IMR-90 (cell line): ENCODE results near the gene RBM45. TPM values are rescaled to one million over a fixed set of nuclear protein-coding genes. Genes with fewer than 3 reads are reported as not detected.

Experiments
- ATAC-seq: fragments of 200-7000 bp; cut with Tn5 transposase; 2 replicates; pipeline ENCODE4 v1.9.1; 2020; ENCODE audit warnings: low read depth, mild to moderate bottlenecking, moderate library complexity
- BruUV-seq: library from RNA; stranded (reverse); fragments of 400-500 nt; replicated peaks from 2 replicates; lab custom pipeline; 2021; lab: Mats Ljungman, UMichigan
- CTCF ChIA-PET: fragments of 300-600 bp; formaldehyde crosslinking; extraction: SDS; loops from one replicate; lab custom pipeline; 2021; ENCODE audit warnings: antibody characterized with exemption; lab: Yijun Ruan, JAX
- POLR2A ChIA-PET: fragments of 300-600 bp; sonication (Branson Sonifier 250); formaldehyde crosslinking; loops from one replicate; lab custom pipeline; 2022; ENCODE audit warnings: antibody characterized with exemption; ENCODE audit not compliant: unreplicated experiment; lab: Charles Lee
- DNase-seq: peaks from one replicate; pipeline ENCODE4 v3.0.0; 2013
- H2AFZ ChIP-seq: replicated peaks from 2 replicates; pipeline ENCODE3; 2013; ENCODE audit warnings: low read length, mild to moderate bottlenecking; ENCODE audit not compliant: poor library complexity
- H2AK5ac ChIP-seq: 2 replicates; pipeline ENCODE4 v1.6.1; 2013; ENCODE audit warnings: low read depth, low read length, inconsistent platforms
- H2AK9ac ChIP-seq: replicated peaks from 2 replicates; pipeline ENCODE3; 2013; ENCODE audit warnings: mild to moderate bottlenecking, low read depth, low read length, moderate library complexity; ENCODE audit not compliant: poor library complexity
- H2BK120ac ChIP-seq: 2 replicates; pipeline ENCODE4 v1.6.1; 2013; ENCODE audit warnings: low read depth, low read length, inconsistent platforms
- H2BK15ac ChIP-seq: 3 replicates; pipeline ENCODE4 v1.6.1; 2013; ENCODE audit warnings: low read depth, low read length, inconsistent platforms
- H2BK20ac ChIP-seq: 2 replicates; pipeline ENCODE4 v1.6.1; 2013; ENCODE audit warnings: low read depth, mild to moderate bottlenecking, inconsistent platforms, low read length, moderate library complexity
- H2BK5ac ChIP-seq: 2 replicates; pipeline ENCODE4 v1.6.1; 2013; ENCODE audit warnings: mild to moderate bottlenecking, low read depth, low read length, inconsistent platforms; ENCODE audit not compliant: poor library complexity, severe bottlenecking
- H3K14ac ChIP-seq: replicated peaks from 2 replicates; pipeline ENCODE4 v1.6.1; 2013; ENCODE audit warnings: low read depth, low read length, inconsistent platforms
- H3K18ac ChIP-seq: 2 replicates; pipeline ENCODE4 v1.6.1; 2013; ENCODE audit warnings: low read depth, low read length, control low read depth
- H3K23ac ChIP-seq: 2 replicates; pipeline ENCODE4 v1.6.1; 2013; ENCODE audit warnings: low read depth, low read length, inconsistent platforms
- H3K27ac ChIP-seq: 2 replicates; pipeline ENCODE4 v1.5.1; 2013; ENCODE audit warnings: mild to moderate bottlenecking, control low read depth, low read length; ENCODE audit not compliant: insufficient read depth
- H3K27me3 ChIP-seq: 2 replicates; pipeline ENCODE4 v1.6.1; 2013; ENCODE audit warnings: low read length; ENCODE audit not compliant: control insufficient read depth, insufficient read depth
- H3K36me3 ChIP-seq: 2 replicates; pipeline ENCODE4 v1.6.1; 2013; ENCODE audit warnings: low read length, mixed read lengths; ENCODE audit not compliant: control insufficient read depth, insufficient read depth
- H3K4ac ChIP-seq: 2 replicates; pipeline ENCODE4 v1.6.1; 2013; ENCODE audit warnings: low read depth, low read length, inconsistent platforms
- H3K4me1 ChIP-seq: 2 replicates; pipeline ENCODE4 v1.6.1; 2013; ENCODE audit warnings: low read length, mixed read lengths; ENCODE audit not compliant: control insufficient read depth, insufficient read depth
- H3K4me2 ChIP-seq: 2 replicates; pipeline ENCODE4 v1.6.1; 2013; ENCODE audit warnings: low read depth, mild to moderate bottlenecking, control low read depth, low read length, moderate library complexity
- H3K4me3 ChIP-seq: 2 replicates; pipeline ENCODE4 v1.5.1; 2013; ENCODE audit warnings: low read depth, mild to moderate bottlenecking, control low read depth, low read length, moderate library complexity; ENCODE audit not compliant: insufficient read depth
- H3K56ac ChIP-seq: 2 replicates; pipeline ENCODE4 v1.6.1; 2013; ENCODE audit warnings: low read length, inconsistent platforms; ENCODE audit not compliant: insufficient read depth; ENCODE audit errors: extremely low read depth
- H3K79me1 ChIP-seq, 2 experiments: 2 replicates each; pipeline ENCODE4 v1.6.1; 2013; ENCODE audit warnings: low read length in 2 of 2, inconsistent platforms in 1 of 2, low read depth in 1 of 2
- H3K9ac ChIP-seq: 2 replicates; pipeline ENCODE4 v1.6.1; 2013; ENCODE audit warnings: low read depth, low read length, control low read depth
- H3K9me1 ChIP-seq: 2 replicates; pipeline ENCODE4 v1.6.1; 2013; ENCODE audit warnings: low read length, inconsistent platforms; ENCODE audit not compliant: insufficient read depth
- H3K9me3 ChIP-seq: 2 replicates; pipeline ENCODE4 v1.6.1; 2013; ENCODE audit warnings: low read length; ENCODE audit not compliant: control insufficient read depth, insufficient read depth
- H4K20me1 ChIP-seq: 2 replicates; pipeline ENCODE4 v1.6.1; 2013; ENCODE audit warnings: low read length, inconsistent platforms; ENCODE audit not compliant: insufficient read depth
- H4K5ac ChIP-seq: 2 replicates; pipeline ENCODE4 v1.6.1; 2013; ENCODE audit warnings: mild to moderate bottlenecking, low read depth, low read length, control low read depth
- H4K8ac ChIP-seq, 2 experiments: 2 replicates each; pipeline ENCODE4 v1.6.1; 2013; ENCODE audit warnings: low read depth in 2 of 2, low read length in 2 of 2, control low read depth in 1 of 2, inconsistent platforms in 1 of 2
- H4K91ac ChIP-seq: 2 replicates; pipeline ENCODE4 v1.6.1; 2013; ENCODE audit warnings: low read depth, low read length, inconsistent platforms; ENCODE audit not compliant: insufficient read depth
- FOS ChIP-seq: fragments of 150-350 bp; IDR thresholded peaks from 2 replicates; pipeline ENCODE4 v1.6.1; 2016; ENCODE audit warnings: low read depth, low read length
- NFE2L2 ChIP-seq: fragments of 150-350 bp; IDR thresholded peaks from 2 replicates; pipeline ENCODE4 v1.6.1; 2016; ENCODE audit warnings: low read depth, mild to moderate bottlenecking, low read length
- RCOR1 ChIP-seq: IDR thresholded peaks from 2 replicates; pipeline ENCODE4 v1.6.1; 2012; ENCODE audit warnings: mild to moderate bottlenecking, low read length, improper control_type of control experiment; ENCODE audit not compliant: insufficient replicate concordance
- RFX5 ChIP-seq: IDR thresholded peaks from 2 replicates; pipeline ENCODE4 v1.8.0; 2012; ENCODE audit warnings: low read depth, mild to moderate bottlenecking, low read length, moderate library complexity
- SMC3 ChIP-seq: fragments of 150-350 bp; IDR thresholded peaks from 2 replicates; pipeline ENCODE4 v1.6.1; 2016; ENCODE audit warnings: low read depth, mild to moderate bottlenecking, antibody characterized with exemption, low read length, moderate library complexity
- WGBS, 2 experiments: methylation state at CpG; one replicate each; pipeline versions ENCODE4 v1.1.5 to v1.1.7; 2013; ENCODE audit warnings: missing lambda C conversion rate in 2 of 2; ENCODE audit not compliant: insufficient read length in 1 of 2; ENCODE audit errors: extremely low coverage in 2 of 2; 5-methylcytosine and 5-hydroxymethylcytosine counted together
- dilution Hi-C: fragments of 300-500 bp; cut with HindIII; formaldehyde crosslinking; loops from one replicate; pipeline ENCODE4 v1.14.3; 2018; ENCODE audit warnings: low sequenced_read_pairs; ENCODE audit not compliant: unreplicated experiment
- in situ Hi-C: fragments of 300-500 bp; cut with MboI; formaldehyde crosslinking; loops from 3 replicates; pipeline ENCODE4 v1.14.3; 2019; ENCODE audit warnings: low sequenced_read_pairs, inconsistent platforms, mixed read lengths
- intact Hi-C: fragments of 100-400 bp; cut with micrococcal nuclease; formaldehyde crosslinking; loops from 2 replicates; pipeline ENCODE4 v1.10.0; 2022
- polyA plus RNA-seq, 3 experiments: library from polyadenylated mRNA; depleted of rRNA; stranded (reverse); fragments of >200 nt; gene quantifications; 2 replicates each; pipeline ENCODE4 v1.2.3, GENCODE V29; 2012; ENCODE audit warnings: low replicate concordance in 1 of 3
- total RNA-seq: library from RNA; depleted of rRNA; stranded (reverse); fragments of >200 nt; gene quantifications from 2 replicates; pipeline ENCODE4 v1.2.3, GENCODE V29; 2012
- TF ChIP-seq, protein P1 (sequence below): fragments of 150-350 bp; IDR thresholded peaks from 2 replicates; pipeline ENCODE4 v1.6.1; 2016; ENCODE audit warnings: low read depth, mild to moderate bottlenecking, low read length, moderate library complexity, borderline replicate concordance

The RBM45 gene
- total and polyA plus RNA-seq, 2 of the 4 experiments (the other 2 are of a cell fraction) = 10.3 to 17.9 TPM

GRCh38 chr2:178163911-178164310, 51.7 kb downstream of the RBM45 start:
- BruUV-seq = no TSS peak
- Histone ChIP-seq H3K79me1 (no peaks in the 10 kb centered on the region), H3K4me3 (no peak overlapping the region), H2BK5ac (no peak overlapping the region), H3K4ac (no peak overlapping the region), H2AK5ac (no peak overlapping the region), H2BK20ac (no peak overlapping the region), H3K14ac (no peak overlapping the region), H4K5ac (no peak overlapping the region), H3K27me3 (no peaks in the 10 kb centered on the region), H4K8ac (no peak overlapping the region), H3K23ac (no peak overlapping the region), H3K9me3 (no peaks in the 10 kb centered on the region), H3K36me3 (no peaks in the 10 kb centered on the region), H4K91ac (no peak overlapping the region), H3K4me1 (no peaks in the 10 kb centered on the region), H3K9ac (no peak overlapping the region), H2BK15ac (no peak overlapping the region), H3K4me2 (no peak overlapping the region), H2AK9ac (no peak overlapping the region), H3K18ac (no peak overlapping the region), H2AFZ (no peak overlapping the region), H3K9me1 (no peaks in the 10 kb centered on the region), H3K56ac (no peak overlapping the region), H2BK120ac (no peak overlapping the region), H4K20me1 (no peaks in the 10 kb centered on the region), H3K27ac (no peak overlapping the region)
- DNase-seq (no peak), ATAC-seq (no peak)
- intact Hi-C loops (no loop called here), in situ Hi-C loops (no loop called here), dilution Hi-C loops (no loop called here)
- TF ChIP-seq NFE2L2 (no peak), RCOR1 (no peak), SMC3 (no peak), FOS (no peak), RFX5 (no peak)
- TF ChIP-seq, protein P1, sequence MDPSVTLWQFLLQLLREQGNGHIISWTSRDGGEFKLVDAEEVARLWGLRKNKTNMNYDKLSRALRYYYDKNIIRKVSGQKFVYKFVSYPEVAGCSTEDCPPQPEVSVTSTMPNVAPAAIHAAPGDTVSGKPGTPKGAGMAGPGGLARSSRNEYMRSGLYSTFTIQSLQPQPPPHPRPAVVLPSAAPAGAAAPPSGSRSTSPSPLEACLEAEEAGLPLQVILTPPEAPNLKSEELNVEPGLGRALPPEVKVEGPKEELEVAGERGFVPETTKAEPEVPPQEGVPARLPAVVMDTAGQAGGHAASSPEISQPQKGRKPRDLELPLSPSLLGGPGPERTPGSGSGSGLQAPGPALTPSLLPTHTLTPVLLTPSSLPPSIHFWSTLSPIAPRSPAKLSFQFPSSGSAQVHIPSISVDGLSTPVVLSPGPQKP = no peak
- CTCF ChIA-PET = no interaction called here
- POLR2A ChIA-PET = no interaction called here
- WGBS, 2 experiments = no CpG with 5 or more reads among the region's 1 CpG
